ENCODE data around the gene WDR86.

WDR86 gene

GRCh38 chr7:151431281-151431767, 21.5 kb upstream of the WDR86 start:
- DNase-seq, result no peak
- Histone ChIP-seq H3K4ac (ENCODE audit: low read depth in 1 of 2, low read length in 2 of 2) (no peak overlapping the region), H3K36me3 (ENCODE audit: control insufficient read depth in 1 of 2, insufficient read depth in 2 of 2, low read depth in 1 of 2, low read length in 2 of 2) (no peaks in the 10 kb centered on the region), H3K18ac (ENCODE audit: low read depth in 1 of 2, low read length in 2 of 2) (no peak overlapping the region), H3K4me3 (ENCODE audit: insufficient read depth in 1 of 2, low read depth in 1 of 2, low read length in 2 of 2) (no peak overlapping the region), H3K23ac (ENCODE audit: low read length in 2 of 2) (no peak overlapping the region), H2AK5ac (ENCODE audit: low read length, severe bottlenecking) (no peak overlapping the region), H3K27ac (ENCODE audit: low read length, poor library complexity, severe bottlenecking) (no peak overlapping the region), H3K4me1 (ENCODE audit: control insufficient read depth, insufficient read depth, low read depth, low read length) (peaks cover 36% of the 10 kb centered on the region), H3K14ac (ENCODE audit: low read length in 2 of 2) (no peak overlapping the region), H2BK12ac (ENCODE audit: low read length in 2 of 2) (no peak overlapping the region), H4K91ac (ENCODE audit: low read length) (no peak overlapping the region), H2AFZ (ENCODE audit: low read depth, low read length) (no peak overlapping the region), H3K27me3 (ENCODE audit: control insufficient read depth in 1 of 2, insufficient read depth in 1 of 2, low read length in 2 of 2) (peaks cover 0 to 12% of the 10 kb centered on the region in 2 experiments), H3K79me1 (replicated peaks; ENCODE audit: low read length, poor library complexity, severe bottlenecking) (no peaks in the 10 kb centered on the region), H2BK5ac (ENCODE audit: low read depth, low read length, poor library complexity, severe bottlenecking) (no peak overlapping the region), H2BK15ac (ENCODE audit: low read depth, poor library complexity, severe bottlenecking) (no peak overlapping the region), H3K4me2 (ENCODE audit: low read length, poor library complexity, severe bottlenecking) (no peak overlapping the region), H2BK120ac (ENCODE audit: low read depth, low read length) (no peak overlapping the region), H3K9ac (ENCODE audit: low read length) (no peak overlapping the region), H4K8ac (ENCODE audit: low read length) (no peak overlapping the region), H3K9me3 (ENCODE audit: control insufficient read depth, low read length) (no peaks in the 10 kb centered on the region)
- WGBS, result 92% methylated on average over 12 of the region's 13 CpGs

DNA sequence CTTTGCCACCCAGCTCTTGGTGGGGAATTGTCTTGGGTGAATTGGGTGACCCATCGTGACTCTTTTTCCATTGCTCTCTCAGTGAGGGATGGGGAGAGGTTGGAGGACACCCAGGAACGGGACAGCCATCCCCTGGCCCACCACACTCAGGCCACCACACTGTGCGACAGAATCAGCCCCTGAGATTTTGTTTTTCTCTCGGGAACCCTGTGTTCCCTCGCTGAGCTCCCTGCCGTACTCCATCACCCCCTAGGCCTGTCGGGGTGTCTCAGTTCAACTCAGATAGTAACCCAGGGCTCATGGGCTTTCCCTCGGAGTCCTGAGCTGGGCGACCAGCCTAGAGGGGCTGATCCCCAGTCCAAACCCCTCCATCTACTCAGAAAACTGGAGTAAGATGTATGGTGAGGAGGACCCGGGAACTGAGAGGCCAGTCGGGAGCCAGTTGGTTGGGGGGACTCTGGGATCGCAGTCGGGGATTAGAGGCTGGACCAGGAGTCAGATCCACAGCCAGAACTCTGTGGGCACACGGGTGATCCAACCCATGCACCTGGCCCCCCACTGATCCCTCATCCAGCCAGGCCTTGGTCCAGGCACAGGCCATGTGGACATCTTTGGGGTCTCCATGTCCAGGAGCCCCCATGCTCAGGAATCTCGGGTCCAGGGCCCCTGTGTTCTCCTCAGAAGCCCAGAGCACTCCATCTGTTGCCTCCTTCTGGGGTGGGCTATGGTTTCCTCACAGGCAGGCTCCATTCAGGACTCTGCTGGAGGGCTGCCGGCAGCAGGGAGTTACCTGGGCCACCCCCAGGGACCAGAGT, 20.8 kb upstream of the WDR86 start:
- Histone ChIP-seq H3K4me3 (ENCODE audit: insufficient read depth in 1 of 2, low read depth in 1 of 2, low read length in 2 of 2) (no peak overlapping the region), H4K8ac (ENCODE audit: low read length) (no peak overlapping the region), H2BK5ac (ENCODE audit: low read depth, low read length, poor library complexity, severe bottlenecking) (no peak overlapping the region), H3K18ac (ENCODE audit: low read depth in 1 of 2, low read length in 2 of 2) (no peak overlapping the region), H3K9ac (ENCODE audit: low read length) (no peak overlapping the region), H2BK15ac (ENCODE audit: low read depth, poor library complexity, severe bottlenecking) (no peak overlapping the region), H3K4me2 (ENCODE audit: low read length, poor library complexity, severe bottlenecking) (no peak overlapping the region), H2AFZ (ENCODE audit: low read depth, low read length) (no peak overlapping the region), H3K4ac (ENCODE audit: low read depth in 1 of 2, low read length in 2 of 2) (no peak overlapping the region), H3K4me1 (ENCODE audit: control insufficient read depth, insufficient read depth, low read depth, low read length) (peaks cover 40% of the 10 kb centered on the region), H3K36me3 (ENCODE audit: control insufficient read depth in 1 of 2, insufficient read depth in 2 of 2, low read depth in 1 of 2, low read length in 2 of 2) (no peaks in the 10 kb centered on the region), H3K9me3 (ENCODE audit: control insufficient read depth, low read length) (no peaks in the 10 kb centered on the region), H3K27me3 (ENCODE audit: control insufficient read depth in 1 of 2, insufficient read depth in 1 of 2, low read length in 2 of 2) (peaks cover 0 to 12% of the 10 kb centered on the region in 2 experiments), H3K79me1 (replicated peaks; ENCODE audit: low read length, poor library complexity, severe bottlenecking) (no peaks in the 10 kb centered on the region), H4K91ac (ENCODE audit: low read length) (no peak overlapping the region), H3K23ac (ENCODE audit: low read length in 2 of 2) (no peak overlapping the region), H2BK12ac (ENCODE audit: low read length in 2 of 2) (no peak overlapping the region), H3K14ac (ENCODE audit: low read length in 2 of 2) (no peak overlapping the region), H3K27ac (ENCODE audit: low read length, poor library complexity, severe bottlenecking) (no peak overlapping the region), H2AK5ac (ENCODE audit: low read length, severe bottlenecking) (peak overlapping the region; percentile 24), H2BK120ac (ENCODE audit: low read depth, low read length) (no peak overlapping the region)
- 89% methylated on average over 14 of the region's 16 CpGs for WGBS
- DNase-seq, result no peak

DNA sequence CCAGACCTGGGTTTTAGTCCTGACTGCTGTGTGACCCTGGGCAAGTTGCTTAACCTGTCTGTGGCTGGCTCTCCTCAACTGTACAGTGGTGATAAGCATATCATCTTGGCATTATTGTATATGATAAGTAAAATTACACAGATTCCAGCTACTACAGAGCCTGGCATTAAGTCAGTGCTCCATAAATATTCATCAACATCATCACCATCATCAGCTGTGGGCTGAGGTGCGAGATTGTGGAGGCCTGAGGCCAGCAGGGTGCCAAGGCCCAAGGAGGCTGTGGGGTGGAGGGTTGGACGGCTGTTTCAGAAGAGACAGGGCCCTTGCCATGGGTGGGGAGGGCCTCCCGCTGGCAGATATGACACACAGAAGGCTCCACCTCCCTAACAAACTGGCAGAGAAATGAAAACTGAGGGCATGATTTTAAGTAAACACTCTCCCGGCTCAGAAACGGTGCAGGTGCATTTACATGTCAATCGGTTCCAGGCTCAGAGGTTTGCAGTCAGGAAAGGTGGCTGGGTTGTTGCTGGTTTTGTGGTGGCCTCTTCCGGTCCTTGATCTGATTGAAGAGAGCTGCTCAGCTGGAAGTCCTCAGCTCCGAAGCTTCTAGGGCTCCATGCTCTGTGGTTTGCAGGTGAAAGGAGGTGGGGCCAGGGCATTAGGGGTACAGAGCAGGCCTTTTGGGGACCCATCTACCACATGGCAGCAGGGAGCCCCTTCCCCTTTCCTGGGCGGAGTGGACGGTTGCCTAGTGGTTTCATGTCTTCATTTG, 19.9 kb upstream of the WDR86 start:
- Histone ChIP-seq H3K36me3 (ENCODE audit: control insufficient read depth in 1 of 2, insufficient read depth in 2 of 2, low read depth in 1 of 2, low read length in 2 of 2) (no peaks in the 10 kb centered on the region), H3K4me2 (ENCODE audit: low read length, poor library complexity, severe bottlenecking) (no peak overlapping the region), H2BK12ac (ENCODE audit: low read length in 2 of 2) (no peak overlapping the region), H3K14ac (ENCODE audit: low read length in 2 of 2) (no peak overlapping the region), H3K4ac (ENCODE audit: low read depth in 1 of 2, low read length in 2 of 2) (no peak overlapping the region), H2BK15ac (ENCODE audit: low read depth, poor library complexity, severe bottlenecking) (no peak overlapping the region), H2AFZ (ENCODE audit: low read depth, low read length) (no peak overlapping the region), H3K27me3 (ENCODE audit: control insufficient read depth in 1 of 2, insufficient read depth in 1 of 2, low read length in 2 of 2) (peaks cover 0 to 12% of the 10 kb centered on the region in 2 experiments), H3K23ac (ENCODE audit: low read length in 2 of 2) (no peak overlapping the region), H3K9me3 (ENCODE audit: control insufficient read depth, low read length) (no peaks in the 10 kb centered on the region), H2AK5ac (ENCODE audit: low read length, severe bottlenecking) (no peak overlapping the region), H2BK5ac (ENCODE audit: low read depth, low read length, poor library complexity, severe bottlenecking) (no peak overlapping the region), H3K79me1 (replicated peaks; ENCODE audit: low read length, poor library complexity, severe bottlenecking) (no peaks in the 10 kb centered on the region), H3K4me3 (ENCODE audit: insufficient read depth in 1 of 2, low read depth in 1 of 2, low read length in 2 of 2) (no peak overlapping the region), H3K27ac (ENCODE audit: low read length, poor library complexity, severe bottlenecking) (no peak overlapping the region), H3K18ac (ENCODE audit: low read depth in 1 of 2, low read length in 2 of 2) (no peak overlapping the region), H2BK120ac (ENCODE audit: low read depth, low read length) (no peak overlapping the region), H4K91ac (ENCODE audit: low read length) (no peak overlapping the region), H4K8ac (ENCODE audit: low read length) (no peak overlapping the region), H3K4me1 (ENCODE audit: control insufficient read depth, insufficient read depth, low read depth, low read length) (peaks cover 40% of the 10 kb centered on the region), H3K9ac (ENCODE audit: low read length) (no peak overlapping the region)
- DNase-seq, result no peak
- whole genome bisulfite sequencing, result 59% methylated on average over 8 of the region's 10 CpGs

DNA sequence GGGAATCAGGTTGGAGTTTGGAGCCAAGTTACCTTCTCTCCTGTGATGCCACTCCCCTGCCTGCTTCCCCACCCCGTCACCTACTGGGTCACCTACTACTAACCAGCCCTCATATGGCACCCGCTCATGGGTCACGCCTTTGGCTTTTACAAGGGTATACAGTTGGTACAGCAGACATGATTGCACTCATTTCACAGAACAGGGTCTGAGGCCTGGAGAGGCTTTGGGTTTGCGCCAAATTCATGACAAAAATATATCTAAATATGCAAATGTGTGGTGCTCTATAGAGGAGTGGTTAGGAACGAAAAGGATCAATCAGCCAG, 19.4 kb upstream of the WDR86 start:
- Histone ChIP-seq H3K14ac (ENCODE audit: low read length in 2 of 2) (no peak overlapping the region), H2BK5ac (ENCODE audit: low read depth, low read length, poor library complexity, severe bottlenecking) (no peak overlapping the region), H2BK15ac (ENCODE audit: low read depth, poor library complexity, severe bottlenecking) (no peak overlapping the region), H4K8ac (ENCODE audit: low read length) (no peak overlapping the region), H3K4ac (ENCODE audit: low read depth in 1 of 2, low read length in 2 of 2) (no peak overlapping the region), H3K18ac (ENCODE audit: low read depth in 1 of 2, low read length in 2 of 2) (peak overlapping the region in 1 of 2 experiments; percentile 1), H3K9me3 (ENCODE audit: control insufficient read depth, low read length) (no peaks in the 10 kb centered on the region), H3K27me3 (ENCODE audit: control insufficient read depth in 1 of 2, insufficient read depth in 1 of 2, low read length in 2 of 2) (peaks cover 0 to 12% of the 10 kb centered on the region in 2 experiments), H4K91ac (ENCODE audit: low read length) (no peak overlapping the region), H3K4me3 (ENCODE audit: insufficient read depth in 1 of 2, low read depth in 1 of 2, low read length in 2 of 2) (no peak overlapping the region), H3K9ac (ENCODE audit: low read length) (no peak overlapping the region), H3K27ac (ENCODE audit: low read length, poor library complexity, severe bottlenecking) (no peak overlapping the region), H3K79me1 (replicated peaks; ENCODE audit: low read length, poor library complexity, severe bottlenecking) (no peaks in the 10 kb centered on the region), H2BK120ac (ENCODE audit: low read depth, low read length) (no peak overlapping the region), H3K23ac (ENCODE audit: low read length in 2 of 2) (no peak overlapping the region), H3K4me2 (ENCODE audit: low read length, poor library complexity, severe bottlenecking) (no peak overlapping the region), H2AFZ (ENCODE audit: low read depth, low read length) (no peak overlapping the region), H3K36me3 (ENCODE audit: control insufficient read depth in 1 of 2, insufficient read depth in 2 of 2, low read depth in 1 of 2, low read length in 2 of 2) (no peaks in the 10 kb centered on the region), H3K4me1 (ENCODE audit: control insufficient read depth, insufficient read depth, low read depth, low read length) (peaks cover 41% of the 10 kb centered on the region), H2BK12ac (ENCODE audit: low read length in 2 of 2) (no peak overlapping the region), H2AK5ac (ENCODE audit: low read length, severe bottlenecking) (no peak overlapping the region)
- no peak for DNase-seq
- WGBS, result 93% methylated on average over 5 of the region's 5 CpGs

Measured in mesenchymal stem cell (in vitro differentiated cells and primary cell).